Adipose tissue (tissue), 3 donors: ENCODE data around the gene CTSC. TPM values are rescaled to one million over a fixed set of nuclear protein-coding genes. Genes with fewer than 3 reads are reported as not detected.
"Not testable (repeated sequence)": the region's sequence is repeated elsewhere in the genome, so short reads cannot be mapped to it uniquely, and the experiment has no call there.

Source experiments
- H3K27ac ChIP-seq: one replicate; pipeline ENCODE4 v1.5.1; 2013; ENCODE audit warnings: low read depth, low read length
- WGBS, 3 donors: extraction: QIAGEN DNeasy Blood & Tissue Kit; methylation state at CpG; one replicate each; pipeline ENCODE4 v1.1.7; 2013; 5-methylcytosine and 5-hydroxymethylcytosine counted together
- polyA plus RNA-seq, 3 donors: library from polyadenylated mRNA; stranded (reverse); fragments of 200-250 nt; gene quantifications; one replicate each; pipeline ENCODE4 v1.2.3, GENCODE V29; 2013
- donor health status: healthy with polysubstance abuse.
- donor health status: Bipolar disorder and iron deficiency.
- donor health status: healthy.

CTSC gene
- polyA plus RNA-seq, 3 donors = 26.1 to 146 (median 51.5) TPM

DNA sequence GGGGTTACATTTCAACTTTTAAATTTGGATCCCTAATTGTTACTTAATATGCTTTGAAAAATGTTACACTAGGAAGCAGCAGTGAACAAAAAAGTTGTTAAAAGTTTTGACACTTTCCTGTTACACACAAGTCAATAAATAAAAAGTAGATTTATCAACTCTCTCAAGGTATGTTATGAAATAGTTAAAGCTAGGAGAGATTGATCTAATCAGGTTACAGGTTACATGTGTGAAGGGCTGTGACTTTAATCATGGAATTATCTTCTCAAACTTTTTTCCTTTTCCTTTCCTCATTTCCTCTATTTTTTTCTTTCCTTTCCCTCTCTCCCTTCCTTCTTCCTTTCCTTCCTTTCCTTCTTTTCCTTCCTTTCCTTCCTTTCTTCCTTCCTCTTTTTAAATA is 85.3 kb downstream of the CTSC start:
- no peak overlapping the region for H3K27ac ChIP-seq

GRCh38 chr11:88250566-88251242 is 86.8 kb downstream of the CTSC start:
- 72 to 74% (median 73%) methylated on average over 3 of the region's 3 CpGs for WGBS, 3 donors
- no peak overlapping the region for H3K27ac ChIP-seq

DNA sequence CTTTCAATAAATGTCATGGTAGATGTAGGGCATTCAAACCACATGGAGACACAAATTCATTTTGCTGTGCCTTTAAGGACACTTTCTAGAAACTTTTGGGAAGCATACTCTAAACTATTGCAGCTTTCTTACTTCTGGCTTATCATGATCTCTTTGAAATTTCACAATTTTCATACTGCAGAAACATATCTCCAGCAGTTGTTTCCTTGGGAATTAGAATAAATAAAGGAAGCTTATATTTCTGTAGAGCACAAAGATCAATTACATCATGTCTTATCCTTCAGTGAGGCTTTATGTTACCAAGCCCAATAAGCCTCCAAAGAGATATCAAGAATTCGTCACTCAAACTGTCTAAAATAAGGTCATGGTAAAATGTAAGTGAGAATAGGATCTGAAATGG is 87.8 kb downstream of the CTSC start:
- WGBS, 3 donors = 79 to 96% (median 91%) methylated on average over 1 of the region's 1 CpG
- no peak overlapping the region for H3K27ac ChIP-seq

DNA sequence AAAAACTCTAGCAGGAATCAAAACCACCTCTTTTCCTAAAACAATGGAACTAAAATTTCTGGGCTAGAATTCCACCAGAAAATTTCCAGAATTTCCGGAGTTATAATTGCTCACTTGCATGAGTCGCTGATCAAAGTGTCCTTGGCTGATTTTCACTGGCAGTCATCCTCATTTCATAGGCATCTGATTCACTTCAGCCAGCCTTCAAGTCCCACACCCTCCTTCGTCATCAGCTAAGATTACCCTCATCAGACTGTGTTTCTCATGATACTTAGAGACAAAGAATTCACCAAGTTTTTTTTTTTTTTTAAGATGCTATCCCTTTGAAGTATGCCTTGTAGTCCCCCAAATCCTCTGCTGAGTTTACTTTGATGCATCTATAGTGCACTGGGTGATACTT is 90.8 kb downstream of the CTSC start:
- WGBS, 3 donors = 66 to 72% (median 71%) methylated on average over 3 of the region's 3 CpGs
- no peak overlapping the region for H3K27ac ChIP-seq

DNA sequence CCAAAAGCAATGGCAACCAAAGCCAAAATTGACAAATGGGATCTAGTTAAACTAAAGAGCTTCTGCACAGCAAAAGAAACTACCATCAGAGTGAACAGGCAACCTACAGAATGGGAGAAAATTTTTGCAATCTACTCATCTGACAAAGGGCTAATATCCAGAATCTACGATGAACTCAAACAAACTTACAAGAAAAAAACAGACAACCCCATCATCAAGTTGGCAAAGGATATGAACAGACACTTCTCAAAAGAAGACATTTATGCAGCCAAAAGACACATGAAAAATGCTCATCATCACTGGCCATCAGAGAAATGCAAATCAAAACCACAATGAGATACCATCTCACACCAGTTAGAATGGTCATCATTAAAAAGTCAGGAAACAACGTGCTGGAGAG is 92.0 kb downstream of the CTSC start:
- 81 to 90% (median 87%) methylated on average over 2 of the region's 2 CpGs for WGBS, 3 donors
- H3K27ac ChIP-seq = not testable (repeated sequence)

Other genes with a start within 250 kb of the CTSC start
- 1 to 10 TPM in 1 of 3 donors, under 1 TPM in 1, not detected in 1; 0.78 to 1.5 TPM for gene RAB38, start 162.3 kb downstream of the CTSC start, polyA plus RNA-seq